Activated naive CD4-positive, alpha-beta T cell treated with anti-CD3 and anti-CD28 coated beads, Interleukin-2, amount 50 U/mL, for 72 hours (primary cell): Measurements from ENCODE around the gene TSHZ2. TPM values are rescaled to one million over a fixed set of nuclear protein-coding genes. Genes with fewer than 3 reads are reported as not detected.
"Not testable (repeated sequence)": the region's sequence is repeated elsewhere in the genome, so short reads cannot be mapped to it uniquely, and the experiment has no call there.

Source experiments
- ATAC-seq, 2 donors: fragments of 150-1000 bp; cut with Tn5 transposase; 2 replicates each; pipeline ENCODE4 v1.10.0; 2021; ENCODE audit warnings: mild to moderate bottlenecking in 2 of 2, moderate library complexity in 2 of 2
- DNase-seq, 2 donors: peaks; one replicate each; pipeline ENCODE4 v3.0.0; 2021 to 2022; ENCODE audit warnings: low spot score in 2 of 2
- H3K27ac Mint-ChIP-seq, 2 donors: one replicate each; pipeline ENCODE4 v1.8.0; 2022; ENCODE audit warnings: mild to moderate bottlenecking in 2 of 2, mixed read lengths in 2 of 2
- H3K36me3 Mint-ChIP-seq, 2 donors: one replicate each; pipeline ENCODE4 v1.8.0; 2022; ENCODE audit warnings: mixed read lengths in 2 of 2
- H3K9me3 Mint-ChIP-seq, 2 donors: one replicate each; pipeline ENCODE4 v1.8.0; 2022; ENCODE audit warnings: mixed read lengths in 2 of 2
- total RNA-seq, 2 donors: library from RNA; stranded (reverse); gene quantifications; one replicate each; pipeline ENCODE4 v1.2.3, GENCODE V29; 2022

TSHZ2 gene
- total RNA-seq, 2 donors from 2014 or later, result 31.4 to 91.0 TPM

- Mint-ChIP-seq H3K9me3 (no peaks in the 10 kb centered on the region), H3K27ac (no peak overlapping the region), H3K36me3 (no peaks in the 10 kb centered on the region)
- ATAC-seq (no peak), DNase-seq (no peak)
Measured at GRCh38 chr20:53522696-53523095, 550.5 kb downstream of the TSHZ2 start.

- H3K36me3 Mint-ChIP-seq, H3K27ac Mint-ChIP-seq, ATAC-seq, DNase-seq, H3K9me3 Mint-ChIP-seq: not testable (repeated sequence)
Measured at GRCh38 chr20:53523615-53524014, 551.5 kb downstream of the TSHZ2 start.

GRCh38 chr20:53524589-53525312 lies 552.6 kb downstream of the TSHZ2 start:
- no peaks in the 10 kb centered on the region for H3K9me3 Mint-ChIP-seq
- no peaks in the 10 kb centered on the region for H3K36me3 Mint-ChIP-seq
- no peak for ATAC-seq
- H3K27ac Mint-ChIP-seq, result no peak overlapping the region
- no peak for DNase-seq

GRCh38 chr20:53527196-53527595 lies 555.0 kb downstream of the TSHZ2 start:
- Mint-ChIP-seq H3K27ac (peak overlapping the region in 1 of 2 donors; percentile 50), H3K36me3 (no peaks in the 10 kb centered on the region), H3K9me3 (peaks cover 0 to 5% of the 10 kb centered on the region in 2 donors)
- DNase-seq (no peak), ATAC-seq (no peak)

- no peaks in the 10 kb centered on the region for H3K36me3 Mint-ChIP-seq
Measured at GRCh38 chr20:53529658-53530057, 557.5 kb downstream of the TSHZ2 start.

GRCh38 chr20:53530440-53530839 lies 558.3 kb downstream of the TSHZ2 start:
- no peaks in the 10 kb centered on the region for H3K36me3 Mint-ChIP-seq

More at GRCh38 chr20:53529658-53530057, 557.5 kb downstream of the TSHZ2 start:
- H3K27ac Mint-ChIP-seq, result no peak overlapping the region
- H3K9me3 Mint-ChIP-seq, result peaks cover 0 to 5% of the 10 kb centered on the region in 2 donors
- no peak for DNase-seq
- ATAC-seq, result no peak

GRCh38 chr20:53532654-53533312 lies 560.6 kb downstream of the TSHZ2 start:
- not testable (repeated sequence) for H3K36me3 Mint-ChIP-seq, ATAC-seq, H3K27ac Mint-ChIP-seq, DNase-seq, H3K9me3 Mint-ChIP-seq

More at GRCh38 chr20:53530440-53530839, 558.3 kb downstream of the TSHZ2 start:
- no peak overlapping the region for H3K27ac Mint-ChIP-seq
- ATAC-seq (no peak), DNase-seq (no peak)
- peaks cover 0 to 5% of the 10 kb centered on the region in 2 donors for H3K9me3 Mint-ChIP-seq

GRCh38 chr20:53533500-53533899 lies 561.3 kb downstream of the TSHZ2 start:
- ATAC-seq (no peak), DNase-seq (no peak)
- Mint-ChIP-seq H3K36me3 (no peaks in the 10 kb centered on the region), H3K9me3 (peaks cover 0 to 5% of the 10 kb centered on the region in 2 donors), H3K27ac (no peak overlapping the region)

GRCh38 chr20:53534037-53534436 lies 561.9 kb downstream of the TSHZ2 start:
- H3K9me3 Mint-ChIP-seq, result peaks cover 0 to 5% of the 10 kb centered on the region in 2 donors
- H3K27ac Mint-ChIP-seq, result no peak overlapping the region

GRCh38 chr20:53535878-53536277 lies 563.7 kb downstream of the TSHZ2 start:
- Mint-ChIP-seq H3K36me3 (no peaks in the 10 kb centered on the region), H3K9me3 (no peaks in the 10 kb centered on the region), H3K27ac (no peak overlapping the region)
- no peak for ATAC-seq
- DNase-seq, result no peak

More at GRCh38 chr20:53534037-53534436, 561.9 kb downstream of the TSHZ2 start:
- ATAC-seq (no peak), DNase-seq (no peak)
- no peaks in the 10 kb centered on the region for H3K36me3 Mint-ChIP-seq

- H3K9me3 Mint-ChIP-seq, H3K27ac Mint-ChIP-seq, ATAC-seq, H3K36me3 Mint-ChIP-seq, DNase-seq: not testable (repeated sequence)
Measured at GRCh38 chr20:53536382-53536781, 564.2 kb downstream of the TSHZ2 start.

- DNase-seq (no peak), ATAC-seq (no peak)
- H3K36me3 Mint-ChIP-seq, result no peaks in the 10 kb centered on the region
- no peak overlapping the region for H3K27ac Mint-ChIP-seq
- H3K9me3 Mint-ChIP-seq, result no peaks in the 10 kb centered on the region
Measured at GRCh38 chr20:53539516-53539915, 567.4 kb downstream of the TSHZ2 start.
